GM19395 (cell line): ENCODE data around the gene DDX43.
"Not testable (repeated sequence)": the region's sequence is repeated elsewhere in the genome, so short reads cannot be mapped to it uniquely, and the experiment has no call there.

Experiments used
- ATAC-seq: cut with Tn5 transposase; IDR thresholded peaks from one replicate; pipeline ENCODE4 v1.9.1; 2021; ENCODE audit warnings: mild to moderate bottlenecking, moderate library complexity; ENCODE audit not compliant: unreplicated experiment

Gene DDX43

GRCh38 chr6:73394577-73395354 lies at the start of gene DDX43:
Gene DDX43, plus strand, starts transcription at chr6:73394828. Its CDS starts 78 bp downstream, at chr6:73394906.
- no peak for ATAC-seq

DNA sequence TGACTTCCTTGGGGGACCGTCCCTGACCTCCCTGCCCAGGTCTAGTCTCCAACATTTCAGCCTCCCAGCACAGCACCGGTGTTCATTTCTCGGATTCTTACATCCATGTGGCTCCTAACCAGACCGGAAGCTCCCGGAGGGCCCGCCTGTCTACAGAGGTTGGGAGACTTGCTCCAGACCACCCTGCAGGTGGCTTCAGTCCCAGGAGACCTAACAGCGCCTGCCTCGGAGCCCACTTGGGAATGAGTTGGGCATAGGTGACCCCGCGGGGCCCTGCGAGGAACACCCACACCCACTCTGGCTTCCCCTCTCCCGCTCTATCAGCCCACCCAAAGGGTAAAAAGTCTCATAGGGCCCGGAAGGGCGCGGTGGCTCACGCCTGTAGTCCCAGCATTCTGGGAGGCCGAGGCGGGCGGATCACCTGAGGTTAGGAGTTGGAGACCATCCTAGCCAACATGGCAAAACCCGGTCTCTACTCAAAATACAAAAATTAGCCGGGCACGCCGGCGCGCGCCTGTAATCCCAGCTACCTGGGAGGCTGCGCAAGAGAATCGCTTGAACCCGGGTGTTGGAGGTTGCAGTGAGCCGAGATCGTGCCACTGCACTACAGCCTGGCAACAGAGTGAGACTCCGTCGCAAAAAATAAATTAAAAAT lies 46.0 kb upstream of the DDX43 start:
- no peak for ATAC-seq

GRCh38 chr6:73349311-73349710 lies 45.3 kb upstream of the DDX43 start:
- no peak for ATAC-seq

- ATAC-seq: no peak
Measured at GRCh38 chr6:73353636-73354593, 40.7 kb upstream of the DDX43 start, which contains the start of gene DPPA5. Gene DPPA5, minus strand, starts transcription at chr6:73354276. Its CDS starts 51 bp downstream, at chr6:73354225.

GRCh38 chr6:73362358-73362757 lies 32.3 kb upstream of the DDX43 start, which contains the start of gene KHDC3L:
Gene KHDC3L, plus strand, starts transcription at chr6:73362658. Its CDS starts 72 bp downstream, at chr6:73362730.
- ATAC-seq: no peak

GRCh38 chr6:73362869-73363536 lies 31.6 kb upstream of the DDX43 start:
- no peak for ATAC-seq

DNA sequence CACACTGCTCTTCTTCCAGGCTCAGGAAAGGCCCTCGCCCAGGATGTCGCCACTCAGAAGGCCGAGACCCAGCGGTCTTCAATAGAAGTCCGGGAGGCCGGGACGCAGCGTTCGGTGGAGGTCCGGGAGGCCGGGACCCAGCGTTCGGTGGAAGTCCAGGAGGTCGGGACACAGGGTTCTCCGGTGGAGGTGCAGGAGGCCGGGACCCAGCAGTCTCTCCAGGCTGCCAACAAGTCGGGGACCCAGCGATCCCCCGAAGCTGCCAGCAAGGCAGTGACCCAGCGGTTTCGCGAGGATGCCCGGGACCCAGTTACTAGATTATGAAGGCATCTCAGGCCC lies 31.1 kb upstream of the DDX43 start:
- no peak for ATAC-seq

- ATAC-seq: no peak
Measured at GRCh38 chr6:73364121-73364520, 30.5 kb upstream of the DDX43 start.

- no peak for ATAC-seq
Measured at GRCh38 chr6:73364549-73364948, 30.1 kb upstream of the DDX43 start.

DNA sequence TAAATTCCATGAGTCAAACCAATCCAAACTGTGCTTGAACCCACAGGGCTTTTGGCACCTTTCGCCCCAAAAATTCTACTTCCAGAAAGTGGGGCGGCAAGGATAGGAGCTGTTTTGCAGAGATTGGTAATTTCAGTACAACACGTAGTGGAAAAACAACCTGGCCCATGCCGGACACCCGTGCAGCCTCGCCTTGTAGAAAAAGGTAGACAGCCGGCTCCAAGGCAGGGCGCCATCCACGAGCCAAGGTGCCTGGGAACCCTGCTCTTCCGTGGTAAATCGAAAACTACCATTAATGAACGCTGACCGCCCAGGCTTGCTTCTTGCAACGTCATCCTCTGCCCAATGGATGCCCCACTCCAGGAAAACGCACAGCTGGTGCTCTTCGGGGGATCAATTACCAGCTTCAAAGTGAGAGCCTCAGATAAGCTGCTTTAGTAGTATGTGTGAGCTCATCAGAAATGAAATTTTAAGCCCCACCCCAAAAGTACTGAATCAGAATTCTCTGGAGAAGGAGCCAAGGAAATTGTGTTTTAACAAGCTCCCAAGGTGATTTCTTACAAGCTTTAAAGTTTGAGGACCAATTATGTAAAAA lies 26.8 kb upstream of the DDX43 start:
- no peak for ATAC-seq

DNA sequence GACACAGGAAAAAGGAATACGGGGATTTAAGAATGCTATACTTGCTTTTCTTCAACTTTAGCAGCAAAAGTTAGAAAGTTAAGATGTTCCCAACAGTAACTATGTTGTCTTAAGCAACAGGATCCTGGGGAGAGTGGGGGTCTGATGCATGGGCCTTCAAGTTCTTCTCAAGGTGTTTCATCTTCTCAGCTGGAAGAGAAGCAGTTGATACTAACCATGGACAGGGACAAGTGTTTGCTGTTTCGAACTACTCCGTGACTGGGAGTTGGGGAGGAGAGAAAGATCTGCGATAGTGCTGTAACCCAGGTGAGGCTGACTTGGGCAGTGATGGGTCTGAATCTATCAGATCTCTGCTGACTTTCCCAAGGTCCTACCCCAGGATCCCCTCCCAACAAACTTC lies 26.0 kb upstream of the DDX43 start:
- ATAC-seq: no peak

DNA sequence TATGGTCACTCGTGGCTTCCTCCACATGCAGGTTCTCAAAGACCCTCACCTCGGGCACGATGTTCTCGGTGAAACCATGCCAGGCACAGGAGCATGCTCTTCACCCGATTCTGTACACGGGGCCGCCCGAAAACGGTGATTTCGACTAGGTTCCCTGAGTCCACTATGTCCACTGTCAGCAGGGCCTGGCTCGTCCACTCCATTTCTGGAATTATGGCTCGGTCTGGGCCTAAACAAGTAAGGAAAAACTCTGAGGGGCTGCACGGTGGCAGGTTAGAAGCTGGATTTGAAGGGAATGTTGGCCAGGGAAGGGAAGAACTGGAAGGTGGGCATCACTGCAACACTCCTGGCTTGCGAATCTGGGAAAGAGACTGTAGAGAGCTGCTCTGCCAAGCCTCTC lies 25.5 kb upstream of the DDX43 start:
- ATAC-seq: no peak

GRCh38 chr6:73369563-73369962 lies 25.1 kb upstream of the DDX43 start, which contains the start of gene OOEP:
Gene OOEP, minus strand, starts transcription at chr6:73369897. Its CDS starts 105 bp downstream, at chr6:73369792.
- no peak for ATAC-seq

GRCh38 chr6:73371984-73372383 lies 22.6 kb upstream of the DDX43 start:
- ATAC-seq: no peak

GRCh38 chr6:73372516-73372915 lies 22.1 kb upstream of the DDX43 start:
- no peak for ATAC-seq

DNA sequence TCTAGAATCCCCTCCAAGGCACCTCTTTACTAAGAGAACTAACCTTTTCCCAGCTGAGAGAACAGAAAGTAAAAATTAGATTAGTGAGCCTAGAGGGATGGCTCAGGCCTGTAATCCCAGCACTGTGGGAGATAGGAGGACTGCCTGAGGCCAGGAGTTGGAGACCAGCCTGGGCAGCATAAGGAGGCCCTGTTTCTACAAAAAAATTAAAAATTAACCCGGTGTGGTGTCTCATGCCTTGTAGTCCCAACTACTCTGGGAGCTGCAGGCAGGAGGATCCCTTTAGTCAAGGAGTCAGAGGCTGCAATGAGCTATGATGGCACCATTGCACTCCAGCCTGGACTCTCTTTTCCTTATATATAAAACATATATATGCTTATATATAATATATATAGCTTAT lies 19.4 kb upstream of the DDX43 start:
- no peak for ATAC-seq

GRCh38 chr6:73377225-73377624 lies 17.4 kb upstream of the DDX43 start:
- ATAC-seq: no peak

DNA sequence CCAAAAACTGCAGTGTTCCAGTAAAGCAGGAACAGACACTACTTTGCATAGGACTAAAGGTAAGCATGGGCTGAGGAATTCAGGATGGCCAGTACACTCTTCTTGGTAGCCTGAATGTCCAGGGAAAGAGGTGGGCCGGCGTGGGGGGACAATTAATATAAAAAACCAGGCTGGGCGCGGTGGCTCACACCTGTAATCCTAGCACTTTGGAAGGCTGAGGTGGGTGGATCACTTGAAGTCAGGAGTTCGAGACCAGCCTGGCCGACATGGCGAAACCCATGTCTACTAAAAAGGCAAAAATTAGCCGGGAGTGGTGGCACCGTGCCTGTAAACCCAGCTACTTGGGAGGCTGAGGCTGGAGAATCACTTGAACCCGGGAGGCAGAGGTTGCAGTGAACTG lies 13.1 kb upstream of the DDX43 start:
- ATAC-seq: not testable (repeated sequence)

- no peak for ATAC-seq
Measured at GRCh38 chr6:73382462-73383113, 12.0 kb upstream of the DDX43 start.

- ATAC-seq: peak; percentile 31
Measured at GRCh38 chr6:73388433-73388799, 6.2 kb upstream of the DDX43 start.
